ENCODE data around the gene LSAMP. TPM values are rescaled to one million over a fixed set of nuclear protein-coding genes. Genes with fewer than 3 reads are reported as not detected.

LSAMP gene
- total RNA-seq, 4 donors from 2014 or later = 1.2 to 3.0 (median 1.8) TPM

- H3K9me3 ChIP-seq = no peaks in the 10 kb centered on the region
- no peak overlapping the region for H3K27ac ChIP-seq (replicated peaks in 1 of 4)
- no peak for DNase-seq (ENCODE audit: extremely low spot score)
- H3K4me3 ChIP-seq = no peak overlapping the region
- H3K36me3 ChIP-seq = no peaks in the 10 kb centered on the region
- no peaks in the 10 kb centered on the region for H3K27me3 ChIP-seq
- TF ChIP-seq EP300 (IDR thresholded peaks at IDR 0.05) (no peak), CTCF (IDR thresholded peaks at IDR 0.05) (no peak), POLR2A (IDR thresholded peaks at IDR 0.05; ENCODE audit: low read depth) (no peak), POLR2AphosphoS5 (IDR thresholded peaks at IDR 0.05) (no peak)
- 85% methylated on average over 3 of the region's 3 CpGs for WGBS
- no peaks in the 10 kb centered on the region for H3K4me1 ChIP-seq
- intact Hi-C loops (cut with DNase I) = no loop called here
Observed at GRCh38 chr3:116040152-116040551, 405.1 kb downstream of the LSAMP start.

GRCh38 chr3:116039651-116039985 is 405.7 kb downstream of the LSAMP start:
- no peaks in the 10 kb centered on the region for H3K27me3 ChIP-seq
- WGBS = 74% methylated on average over 4 of the region's 4 CpGs
- H3K27ac ChIP-seq (replicated peaks in 1 of 4) = no peak overlapping the region
- DNase-seq (ENCODE audit: extremely low spot score) = no peak
- no peaks in the 10 kb centered on the region for H3K36me3 ChIP-seq
- H3K9me3 ChIP-seq = no peaks in the 10 kb centered on the region
- TF ChIP-seq POLR2AphosphoS5 (IDR thresholded peaks at IDR 0.05) (no peak), POLR2A (IDR thresholded peaks at IDR 0.05; ENCODE audit: low read depth) (no peak), CTCF (IDR thresholded peaks at IDR 0.05) (no peak), EP300 (IDR thresholded peaks at IDR 0.05) (no peak)
- no peak overlapping the region for H3K4me3 ChIP-seq
- intact Hi-C loops (cut with DNase I) = no loop called here
- H3K4me1 ChIP-seq = no peaks in the 10 kb centered on the region

DNA sequence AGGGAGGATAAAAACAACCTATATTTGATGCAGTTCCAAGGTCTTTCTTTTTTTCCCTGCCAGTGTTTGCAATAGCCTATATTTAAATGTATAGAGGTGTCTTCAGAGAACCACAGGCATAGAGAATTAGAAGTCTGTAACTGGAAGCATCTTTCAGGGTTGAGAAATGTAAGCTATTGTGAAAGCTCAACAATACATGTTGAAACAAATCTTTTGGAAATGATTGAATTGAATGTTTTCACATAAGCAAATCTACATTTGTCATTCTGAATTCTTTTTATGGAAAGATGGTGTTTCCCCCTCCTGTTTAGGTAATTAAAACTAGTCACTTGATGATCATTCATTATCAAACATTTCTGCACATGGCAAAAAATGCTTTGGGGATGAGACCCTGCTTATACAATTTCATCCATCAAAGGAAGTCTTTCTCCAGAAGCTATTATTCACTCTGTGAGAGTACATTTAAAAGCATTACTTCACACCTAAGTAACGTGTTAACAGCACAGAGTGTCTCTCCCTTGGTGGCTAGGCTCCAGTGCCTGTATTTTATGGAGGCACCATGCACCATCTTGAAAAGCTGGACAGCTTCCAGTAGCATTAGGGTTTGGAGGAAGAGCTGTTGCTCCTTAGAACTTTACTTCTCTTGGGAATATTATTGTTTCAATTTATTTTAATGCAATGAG is 406.2 kb downstream of the LSAMP start:
- Histone ChIP-seq H3K9me3 (no peaks in the 10 kb centered on the region), H3K27ac (replicated peaks in 1 of 4) (no peak overlapping the region), H3K27me3 (no peaks in the 10 kb centered on the region), H3K4me3 (no peak overlapping the region), H3K36me3 (no peaks in the 10 kb centered on the region), H3K4me1 (no peaks in the 10 kb centered on the region)
- intact Hi-C loops (cut with DNase I) = no loop called here
- 42% methylated on average over 1 of the region's 1 CpG for WGBS
- no peak for DNase-seq (ENCODE audit: extremely low spot score)
- TF ChIP-seq CTCF (IDR thresholded peaks at IDR 0.05) (no peak), POLR2AphosphoS5 (IDR thresholded peaks at IDR 0.05) (no peak), POLR2A (IDR thresholded peaks at IDR 0.05; ENCODE audit: low read depth) (no peak), EP300 (IDR thresholded peaks at IDR 0.05) (no peak)

DNA sequence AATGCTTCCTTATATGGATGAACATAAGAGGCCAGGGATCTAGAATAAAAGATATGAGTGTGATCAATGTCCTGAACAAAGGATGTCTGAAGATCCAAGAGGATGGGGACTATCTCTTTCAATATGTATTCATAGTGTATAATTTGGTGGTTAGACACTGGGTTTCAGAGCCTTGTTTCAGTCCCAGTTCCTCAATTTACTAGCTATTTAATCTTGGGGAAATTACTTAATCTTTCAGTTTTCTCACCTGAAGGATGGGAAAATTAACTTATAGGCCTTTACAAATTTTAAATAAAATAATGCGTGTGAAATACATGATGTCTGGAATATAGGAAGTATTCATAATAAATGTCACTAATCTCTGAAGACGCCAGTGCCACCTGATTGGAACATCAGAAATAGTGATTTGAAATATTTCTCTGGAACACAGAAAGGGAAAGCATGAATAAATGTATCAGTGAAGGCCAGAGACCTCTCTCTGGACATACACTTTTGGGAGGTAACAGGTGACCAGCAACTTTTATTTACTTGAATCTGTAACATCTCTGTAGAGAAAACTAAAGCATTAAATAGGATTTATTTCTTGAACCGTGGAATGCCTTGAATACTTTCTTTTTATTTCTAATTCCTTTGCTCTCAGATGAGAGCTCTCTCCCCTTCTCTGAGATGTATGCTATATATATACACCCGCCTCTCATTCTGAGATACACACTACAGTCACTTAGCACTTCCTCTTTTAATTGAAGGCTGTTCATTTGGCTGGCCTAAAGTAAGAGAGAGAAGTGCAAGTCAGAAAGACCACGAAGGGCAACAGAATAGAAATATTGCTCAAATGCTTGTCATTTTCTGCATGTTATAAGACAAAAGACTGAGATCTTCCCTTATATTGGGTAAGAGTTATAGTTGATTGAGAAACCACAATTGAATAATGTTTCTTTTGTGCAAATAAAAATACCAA is 407.1 kb downstream of the LSAMP start:
- 78% methylated on average over 5 of the region's 5 CpGs for WGBS
- no peaks in the 10 kb centered on the region for H3K4me1 ChIP-seq
- H3K9me3 ChIP-seq = no peaks in the 10 kb centered on the region
- H3K36me3 ChIP-seq = no peaks in the 10 kb centered on the region
- no peaks in the 10 kb centered on the region for H3K27me3 ChIP-seq
- no peak overlapping the region for H3K4me3 ChIP-seq
- no peak for TF ChIP-seq POLR2AphosphoS5 (IDR thresholded peaks at IDR 0.05)
- no peak for TF ChIP-seq POLR2A (IDR thresholded peaks at IDR 0.05; ENCODE audit: low read depth)
- H3K27ac ChIP-seq (replicated peaks in 1 of 4) = no peak overlapping the region
- intact Hi-C loops (cut with DNase I) = no loop called here
- DNase-seq (ENCODE audit: extremely low spot score) = no peak

GRCh38 chr3:116035429-116035828 is 409.9 kb downstream of the LSAMP start:
- Histone ChIP-seq H3K4me1 (no peaks in the 10 kb centered on the region), H3K27ac (replicated peaks in 1 of 4) (no peak overlapping the region), H3K4me3 (no peak overlapping the region), H3K36me3 (no peaks in the 10 kb centered on the region), H3K9me3 (no peaks in the 10 kb centered on the region), H3K27me3 (no peaks in the 10 kb centered on the region)
- WGBS = 66% methylated on average over 3 of the region's 3 CpGs
- TF ChIP-seq POLR2A (IDR thresholded peaks at IDR 0.05; ENCODE audit: low read depth) (no peak), EP300 (IDR thresholded peaks at IDR 0.05) (no peak), CTCF (IDR thresholded peaks at IDR 0.05) (no peak), POLR2AphosphoS5 (IDR thresholded peaks at IDR 0.05) (no peak)
- DNase-seq (ENCODE audit: extremely low spot score) = no peak
- intact Hi-C loops (cut with DNase I) = no loop called here

All from esophagus muscularis mucosa (tissue), 4 donors.